ENCODE data around the gene ROBO1.

- TF ChIP-seq CEBPZ (IDR thresholded peaks at IDR 0.05; ENCODE audit: low read length), result no peak
- TF ChIP-seq HOXA7 (CRISPR knock-in tag; IDR thresholded peaks at IDR 0.05), result no peak
- no peak for TF ChIP-seq ZNF282 (IDR thresholded peaks at IDR 0.05; ENCODE audit: partially characterized antibody)
- TF ChIP-seq ZNF331 (CRISPR knock-in tag; IDR thresholded peaks at IDR 0.05), result no peak
- no peak for TF ChIP-seq ZFX (CRISPR knock-in tag; IDR thresholded peaks at IDR 0.05; ENCODE audit: low read depth)
- TF ChIP-seq ZNF770 (CRISPR knock-in tag; IDR thresholded peaks at IDR 0.05), result no peak
- no peak for TF ChIP-seq MYC (CRISPR knock-in tag; IDR thresholded peaks at IDR 0.05; ENCODE audit: borderline replicate concordance)
- TF ChIP-seq TBX3 (IDR thresholded peaks at IDR 0.05; ENCODE audit: borderline replicate concordance), result no peak
- TF ChIP-seq MZF1 (CRISPR knock-in tag; IDR thresholded peaks at IDR 0.05; ENCODE audit: borderline replicate concordance), result no peak
- TF ChIP-seq SIN3A (IDR thresholded peaks at IDR 0.05; ENCODE audit: borderline replicate concordance, low read depth, low read length), result no peak
- no peak for TF ChIP-seq FOXK1 (CRISPR knock-in tag; IDR thresholded peaks at IDR 0.05; ENCODE audit: borderline replicate concordance, low read depth)
- no peak for TF ChIP-seq ERF (CRISPR knock-in tag; IDR thresholded peaks at IDR 0.05)
Observed at GRCh38 chr3:78941587-78941986, 826.2 kb downstream of the ROBO1 start.
